HCEC 1CT (cell line): Measurements from ENCODE around the gene SCNN1G.
"Not testable (repeated sequence)": the region's sequence is repeated elsewhere in the genome, so short reads cannot be mapped to it uniquely, and the experiment has no call there.

ENCODE experiments used
- DNase-seq: peaks from one replicate; pipeline ENCODE4 v3.0.0-alpha.2; 2017

SCNN1G gene

GRCh38 chr16:23182679-23183542, at the start of gene SCNN1G:
TSS of gene SCNN1G (plus strand) at chr16:23182745. CDS start at chr16:23186272, 3,527 bp downstream.
- DNase-seq, result no peak

- DNase-seq, result peak; percentile 53
Observed at GRCh38 chr16:23132775-23133463, 49.6 kb upstream of the SCNN1G start.

- DNase-seq, result no peak
Observed at GRCh38 chr16:23134274-23134673, 48.3 kb upstream of the SCNN1G start.

GRCh38 chr16:23137256-23137655, 45.3 kb upstream of the SCNN1G start:
- no peak for DNase-seq

- no peak for DNase-seq
Observed at GRCh38 chr16:23137818-23138217, 44.7 kb upstream of the SCNN1G start.

- no peak for DNase-seq
Observed at GRCh38 chr16:23140107-23140506, 42.4 kb upstream of the SCNN1G start.

- DNase-seq, result no peak
Observed at GRCh38 chr16:23141033-23141432, 41.5 kb upstream of the SCNN1G start.

- DNase-seq, result no peak
Observed at GRCh38 chr16:23141500-23141899, 41.0 kb upstream of the SCNN1G start.

- no peak for DNase-seq
Observed at GRCh38 chr16:23141959-23142740, 40.4 kb upstream of the SCNN1G start.

- no peak for DNase-seq
Observed at GRCh38 chr16:23143391-23143790, 39.2 kb upstream of the SCNN1G start.

GRCh38 chr16:23144393-23144792, 38.2 kb upstream of the SCNN1G start:
- DNase-seq, result not testable (repeated sequence)

- no peak for DNase-seq
Observed at GRCh38 chr16:23145186-23145585, 37.4 kb upstream of the SCNN1G start.

GRCh38 chr16:23145608-23146007, 36.9 kb upstream of the SCNN1G start:
- peak; percentile 46 for DNase-seq

- DNase-seq, result no peak
Observed at GRCh38 chr16:23146877-23147601, 35.5 kb upstream of the SCNN1G start.

GRCh38 chr16:23147666-23148065, 34.9 kb upstream of the SCNN1G start:
- DNase-seq, result no peak

- DNase-seq, result no peak
Observed at GRCh38 chr16:23148166-23148512, 34.4 kb upstream of the SCNN1G start.

GRCh38 chr16:23148513-23149266, 33.9 kb upstream of the SCNN1G start:
- DNase-seq, result peak; percentile 53

GRCh38 chr16:23149267-23149992, 33.1 kb upstream of the SCNN1G start, which contains the start of gene USP31:
TSS of gene USP31 (minus strand) at chr16:23149452. CDS start at chr16:23149270, 182 bp downstream.
- peak; percentile 97 for DNase-seq

GRCh38 chr16:23149993-23150364, 32.6 kb upstream of the SCNN1G start:
- DNase-seq, result no peak

GRCh38 chr16:23152386-23153178, 30.0 kb upstream of the SCNN1G start:
- DNase-seq, result no peak
